ENCODE measurements around the gene TMEM170B. TPM values are rescaled to one million over a fixed set of nuclear protein-coding genes. Genes with fewer than 3 reads are reported as not detected.

TMEM170B gene
- total and polyA plus RNA-seq, 2 of the 8 experiments (the other 6 are each of a cell fraction or from before 2014, with no cell fraction given) = 0.80 to 4.3 TPM

DNA sequence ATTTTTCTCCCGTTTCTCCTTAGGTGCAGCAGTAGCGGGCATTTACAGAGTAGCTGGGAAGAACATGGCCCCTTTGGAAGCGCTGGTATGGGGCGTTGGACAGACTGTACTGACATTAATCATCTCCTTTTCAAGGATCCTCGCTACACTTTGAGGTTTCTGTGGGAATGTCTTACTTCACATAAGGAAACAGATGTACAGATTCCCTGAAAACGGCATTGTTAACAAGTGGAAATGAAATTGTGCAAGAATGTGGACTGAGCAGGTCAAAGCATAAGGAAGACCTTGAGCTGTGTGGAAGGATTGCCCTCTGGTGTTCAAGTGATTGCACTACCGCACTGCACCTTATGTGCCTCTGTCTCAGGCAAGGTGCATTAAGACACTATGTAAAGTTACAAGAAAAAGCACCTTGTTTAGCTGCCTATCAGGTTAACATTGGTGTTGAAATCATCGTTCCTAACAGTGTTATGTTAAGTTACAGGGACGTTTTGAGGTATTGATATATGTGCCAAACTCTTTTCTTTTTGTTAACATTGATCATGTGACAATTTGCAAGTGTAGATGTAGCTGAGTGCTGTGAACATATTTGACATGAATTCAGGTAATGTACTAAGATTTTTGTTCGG is 38.0 kb downstream of the TMEM170B start:
- no peak overlapping the region for H4K5ac ChIP-seq (ENCODE audit: insufficient read length, low read depth, low read length)
- no peak overlapping the region for H4K91ac ChIP-seq (replicated peaks; ENCODE audit: insufficient read length, low read length)
- no peaks in the 10 kb centered on the region for H3K23me2 ChIP-seq (ENCODE audit: low read depth, low read length)
- H3K27ac ChIP-seq (ENCODE audit: low read depth, low read length) = no peak overlapping the region
- POLR2A ChIA-PET (ENCODE audit: partially characterized antibody) = interaction anchor here (0.8 kb wide), 1 partner anchor 40 kb away, joined by 4 read pairs; no protein-coding TSS in a partner anchor
- H3K79me2 ChIP-seq (ENCODE audit: control insufficient read depth in 1 of 2, insufficient read depth in 2 of 2, low read length in 2 of 2) = no peaks in the 10 kb centered on the region
- H3K14ac ChIP-seq (ENCODE audit: insufficient read length) = no peak overlapping the region
- H2BK5ac ChIP-seq (ENCODE audit: low read depth, low read length) = no peak overlapping the region
- CTCF ChIA-PET (ENCODE audit: partially characterized antibody) = interaction anchor here (0.6 to 2.2 kb wide), 36 partner anchors 9 to 1031 kb away, joined by 3 to 28 read pairs (median 4); partner anchors contain the start of gene EDN1
- no peak overlapping the region for H3K18ac ChIP-seq (ENCODE audit: extremely low read depth, low read length)
- H2BK15ac ChIP-seq (ENCODE audit: low read length) = no peak overlapping the region
- H3K4ac ChIP-seq (replicated peaks; ENCODE audit: insufficient read length, low read depth, low read length) = no peak overlapping the region
- no peak overlapping the region for H2AK5ac ChIP-seq (ENCODE audit: low read depth, low read length)
- H4K8ac ChIP-seq (ENCODE audit: extremely low read depth, insufficient read depth, low read length) = no peak overlapping the region
- H2BK20ac ChIP-seq (ENCODE audit: low read length) = no peak overlapping the region
- H4K20me1 ChIP-seq (replicated peaks in 1 of 2; ENCODE audit: control insufficient read depth in 1 of 2, insufficient read depth in 2 of 2, low read length in 2 of 2) = no peaks in the 10 kb centered on the region
- no peak overlapping the region for H2BK12ac ChIP-seq (ENCODE audit: low read depth, low read length)
- H3K4me1 ChIP-seq (replicated peaks in 1 of 4; ENCODE audit: control insufficient read depth in 3 of 4, insufficient read depth in 4 of 4, low read length in 3 of 4) = no peaks in the 10 kb centered on the region
- FAIRE-seq (peak; percentile 99), DNase-seq (ENCODE audit: low read depth in 1 of 2, low spot score in 2 of 2) (peak; percentile 41 to 56)
- H3K9me3 ChIP-seq (ENCODE audit: insufficient read depth in 2 of 2, low read depth in 1 of 2, low read length in 1 of 2) = no peaks in the 10 kb centered on the region
- no peak overlapping the region for H3K56ac ChIP-seq (replicated peaks; ENCODE audit: insufficient read length, low read depth, low read length)
- no peak overlapping the region for H3K9ac ChIP-seq (replicated peaks in 1 of 4; ENCODE audit: extremely low read depth in 1 of 4, low read depth in 3 of 4, low read length in 3 of 4)
- 47% methylated on average over 10 of the region's 10 CpGs; no CpG with 5 or more reads in 1 of the 2 experiments for WGBS, 2 experiments (ENCODE audit: extremely low coverage in 1 of 2, insufficient coverage in 1 of 2, insufficient read length in 1 of 2, insufficient replicate concordance in 2 of 2, low coverage in 1 of 2, low lambda C conversion rate in 2 of 2, missing lambda C conversion rate in 1 of 2)
- H3K36me3 ChIP-seq (ENCODE audit: control insufficient read depth in 2 of 4, insufficient read depth in 4 of 4, low read length in 3 of 4) = no peaks in the 10 kb centered on the region
- H3K4me3 ChIP-seq (ENCODE audit: extremely low read depth in 1 of 4, insufficient read depth in 2 of 4, low read depth in 3 of 4, low read length in 4 of 4) = no peak overlapping the region
- H2AFZ ChIP-seq (ENCODE audit: low read length) = no peak overlapping the region; the same call in 1 of the 2 replicates
- no peaks in the 10 kb centered on the region for H3K27me3 ChIP-seq (replicated peaks in 1 of 4; ENCODE audit: control insufficient read depth in 3 of 4, extremely low read depth in 1 of 4, insufficient read depth in 3 of 4, low read length in 3 of 4)
- H3K79me1 ChIP-seq (ENCODE audit: low read depth, low read length) = no peaks in the 10 kb centered on the region
- no peak overlapping the region for H3K4me2 ChIP-seq (ENCODE audit: insufficient read depth in 1 of 2, low read depth in 2 of 2, low read length in 2 of 2)
- no peak overlapping the region for H2BK120ac ChIP-seq (replicated peaks; ENCODE audit: low read depth, low read length)
- H3K23ac ChIP-seq (ENCODE audit: insufficient read length) = no peak overlapping the region
- TF ChIP-seq SUZ12 (IDR thresholded peaks at IDR 0.05; ENCODE audit: low read length) = no peak
- TF ChIP-seq CBX8 (IDR thresholded peaks at IDR 0.05; ENCODE audit: borderline replicate concordance, low read depth, low read length) = no peak
- peak; percentile 92 to 94 for TF ChIP-seq RAD21 (IDR thresholded peaks at IDR 0.05 in 1 of 2, conservative IDR thresholded peaks at IDR 0.05 in 1 of 2; ENCODE audit: low read depth in 2 of 2, low read length in 2 of 2)
- no peak for TF ChIP-seq TAF1 (IDR thresholded peaks at IDR 0.05; ENCODE audit: low read depth, low read length)
- no peak for TF ChIP-seq CHD1 (IDR thresholded peaks at IDR 0.05; ENCODE audit: low read depth, low read length)
- no peak for TF ChIP-seq RNF2 (IDR thresholded peaks at IDR 0.05; ENCODE audit: borderline replicate concordance, low read depth, low read length, missing control alignments, poor library complexity, severe bottlenecking)
- TF ChIP-seq, protein P1, sequence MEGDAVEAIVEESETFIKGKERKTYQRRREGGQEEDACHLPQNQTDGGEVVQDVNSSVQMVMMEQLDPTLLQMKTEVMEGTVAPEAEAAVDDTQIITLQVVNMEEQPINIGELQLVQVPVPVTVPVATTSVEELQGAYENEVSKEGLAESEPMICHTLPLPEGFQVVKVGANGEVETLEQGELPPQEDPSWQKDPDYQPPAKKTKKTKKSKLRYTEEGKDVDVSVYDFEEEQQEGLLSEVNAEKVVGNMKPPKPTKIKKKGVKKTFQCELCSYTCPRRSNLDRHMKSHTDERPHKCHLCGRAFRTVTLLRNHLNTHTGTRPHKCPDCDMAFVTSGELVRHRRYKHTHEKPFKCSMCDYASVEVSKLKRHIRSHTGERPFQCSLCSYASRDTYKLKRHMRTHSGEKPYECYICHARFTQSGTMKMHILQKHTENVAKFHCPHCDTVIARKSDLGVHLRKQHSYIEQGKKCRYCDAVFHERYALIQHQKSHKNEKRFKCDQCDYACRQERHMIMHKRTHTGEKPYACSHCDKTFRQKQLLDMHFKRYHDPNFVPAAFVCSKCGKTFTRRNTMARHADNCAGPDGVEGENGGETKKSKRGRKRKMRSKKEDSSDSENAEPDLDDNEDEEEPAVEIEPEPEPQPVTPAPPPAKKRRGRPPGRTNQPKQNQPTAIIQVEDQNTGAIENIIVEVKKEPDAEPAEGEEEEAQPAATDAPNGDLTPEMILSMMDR (IDR thresholded peaks at IDR 0.05; ENCODE audit: control extremely low read depth in 1 of 3, insufficient read depth in 1 of 3, low read depth in 1 of 3, low read length in 3 of 3) = peak; percentile 72 to 97 (median 81)
- no peak for TF ChIP-seq EGR1 (IDR thresholded peaks at IDR 0.05; ENCODE audit: borderline replicate concordance, low read depth, low read length)
- TF ChIP-seq RBBP5 (IDR thresholded peaks at IDR 0.05; ENCODE audit: borderline replicate concordance, low read depth, low read length) = no peak
- TF ChIP-seq CEBPB (IDR thresholded peaks at IDR 0.05; ENCODE audit: low read depth, low read length) = peak; percentile 94
